ENCODE data around the gene CACNG3. TPM values are rescaled to one million over a fixed set of nuclear protein-coding genes. Genes with fewer than 3 reads are reported as not detected.
A peak's percentile ranks its signal among the peaks of the same experiment; 100 is the strongest.

CACNG3 gene
- total RNA-seq, 4 donors from 2014 or later = not detected

- intact Hi-C loops (cut with DNase I; ENCODE audit: low total_unique reads) = no loop called here
- DNase-seq = no peak
- WGBS, 2 donors (ENCODE audit: low coverage in 1 of 2) = 10 to 19% methylated on average over 3 to 5 of the region's 5 CpGs
Measured at GRCh38 chr16:24382762-24383407, 126.8 kb downstream of the CACNG3 start.

DNA sequence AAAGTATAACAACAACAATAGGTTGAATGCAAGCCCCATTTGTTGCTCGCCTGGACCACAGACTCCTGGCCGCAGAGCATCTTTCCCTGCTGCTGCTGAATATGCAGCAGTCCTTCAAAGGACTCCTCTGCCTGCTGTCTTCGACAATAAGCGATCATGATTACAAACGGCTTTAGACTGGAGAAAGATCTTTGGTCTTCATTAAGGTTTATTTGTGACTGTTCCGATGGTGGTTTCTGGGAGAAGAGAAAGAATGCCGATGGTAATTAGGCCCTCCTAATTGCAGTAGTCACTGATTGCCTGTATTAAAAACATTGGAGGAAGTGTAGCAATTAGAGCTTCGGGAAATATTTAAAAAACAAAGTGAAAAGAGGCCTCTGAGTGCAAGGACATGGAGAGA lies 138.2 kb downstream of the CACNG3 start:
- H3K9me3 ChIP-seq = no peaks in the 10 kb centered on the region
- no peaks in the 10 kb centered on the region for H3K27me3 ChIP-seq
- in situ Hi-C loops (cut with MboI; ENCODE audit: low pct_ligation_motif_present in 1 of 4, low pct_unique_long_range_greater_than_20kb in 1 of 4, low sequenced_read_pairs in 3 of 4) (no loop called here), intact Hi-C loops (cut with DNase I; ENCODE audit: low total_unique reads) (no loop called here)
- 67 to 78% methylated on average over 6 to 8 of the region's 8 CpGs for WGBS, 2 donors (ENCODE audit: low coverage in 1 of 2)
- no peaks in the 10 kb centered on the region for H3K4me1 ChIP-seq
- H3K27ac ChIP-seq = no peak overlapping the region
- DNase-seq = no peak
- TF ChIP-seq CTCF (IDR thresholded peaks at IDR 0.05) (no peak), POLR2A (IDR thresholded peaks at IDR 0.05) (no peak), EP300 (IDR thresholded peaks at IDR 0.05; ENCODE audit: low read depth) (no peak), POLR2AphosphoS5 (IDR thresholded peaks at IDR 0.05) (no peak)
- H3K36me3 ChIP-seq = no peaks in the 10 kb centered on the region
- H3K4me3 ChIP-seq = no peak overlapping the region

More at GRCh38 chr16:24382762-24383407, 126.8 kb downstream of the CACNG3 start:
- Histone ChIP-seq H3K4me3 (no peak overlapping the region), H3K4me1 (no peaks in the 10 kb centered on the region), H3K36me3 (no peaks in the 10 kb centered on the region), H3K27me3 (no peaks in the 10 kb centered on the region), H3K27ac (no peak overlapping the region), H3K9me3 (peaks cover 5 to 7% of the 10 kb centered on the region in 2 donors)
- in situ Hi-C loops (cut with MboI; ENCODE audit: low pct_ligation_motif_present in 1 of 4, low pct_unique_long_range_greater_than_20kb in 1 of 4, low sequenced_read_pairs in 3 of 4) = no loop called here
- no peak for TF ChIP-seq POLR2A (IDR thresholded peaks at IDR 0.05)
- TF ChIP-seq CTCF (IDR thresholded peaks at IDR 0.05) = no peak
- TF ChIP-seq EP300 (IDR thresholded peaks at IDR 0.05; ENCODE audit: low read depth) = no peak
- no peak for TF ChIP-seq POLR2AphosphoS5 (IDR thresholded peaks at IDR 0.05)

- H3K4me3 ChIP-seq = no peak overlapping the region
- no peaks in the 10 kb centered on the region for H3K9me3 ChIP-seq
- no peak overlapping the region for H3K27ac ChIP-seq
- H3K4me1 ChIP-seq = no peaks in the 10 kb centered on the region
- no peaks in the 10 kb centered on the region for H3K27me3 ChIP-seq
- no peaks in the 10 kb centered on the region for H3K36me3 ChIP-seq
- no peak for DNase-seq
- WGBS, 2 donors (ENCODE audit: low coverage in 1 of 2) = 46 to 53% methylated on average over 4 to 6 of the region's 6 CpGs
- TF ChIP-seq POLR2AphosphoS5 (IDR thresholded peaks at IDR 0.05) (no peak), CTCF (IDR thresholded peaks at IDR 0.05) (no peak), POLR2A (IDR thresholded peaks at IDR 0.05) (no peak), EP300 (IDR thresholded peaks at IDR 0.05; ENCODE audit: low read depth) (no peak)
- intact Hi-C loops (cut with DNase I; ENCODE audit: low total_unique reads) = no loop called here
- in situ Hi-C loops (cut with MboI; ENCODE audit: low pct_ligation_motif_present in 1 of 4, low pct_unique_long_range_greater_than_20kb in 1 of 4, low sequenced_read_pairs in 3 of 4) = no loop called here
Measured at GRCh38 chr16:24396350-24397271, 140.5 kb downstream of the CACNG3 start.

DNA sequence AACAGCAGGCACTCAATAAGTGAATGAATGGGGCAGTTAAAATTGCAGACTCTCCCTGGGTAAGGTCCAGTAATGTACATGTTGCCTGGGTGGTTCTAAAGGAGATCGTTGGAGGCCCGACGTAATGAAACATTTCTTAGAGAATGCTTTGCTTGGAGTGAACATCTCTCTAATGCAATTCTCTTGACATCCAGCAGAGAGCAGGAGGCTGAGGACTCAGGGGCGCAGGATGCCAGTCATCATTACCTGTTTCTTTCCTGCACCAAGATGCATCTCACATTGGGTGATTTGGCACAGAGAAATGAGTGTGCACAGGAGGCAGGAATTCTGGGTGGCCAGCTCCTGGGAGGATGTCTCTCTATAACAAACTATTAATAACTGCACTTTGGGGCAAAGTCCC lies 152.9 kb downstream of the CACNG3 start:
- in situ Hi-C loops (cut with MboI; ENCODE audit: low pct_ligation_motif_present in 1 of 4, low pct_unique_long_range_greater_than_20kb in 1 of 4, low sequenced_read_pairs in 3 of 4) (no loop called here), intact Hi-C loops (cut with DNase I; ENCODE audit: low total_unique reads) (no loop called here)
- WGBS, 2 donors (ENCODE audit: low coverage in 1 of 2) = 49% methylated on average over 4 of the region's 4 CpGs; no CpG with 5 or more reads in 1 of the 2 donors
- Histone ChIP-seq H3K36me3 (no peaks in the 10 kb centered on the region), H3K27ac (no peak overlapping the region), H3K27me3 (no peaks in the 10 kb centered on the region), H3K4me1 (no peaks in the 10 kb centered on the region), H3K4me3 (no peak overlapping the region), H3K9me3 (no peaks in the 10 kb centered on the region)
- DNase-seq = no peak
- TF ChIP-seq CTCF (IDR thresholded peaks at IDR 0.05) (peak in 1 of 5 experiments; percentile 21), POLR2A (IDR thresholded peaks at IDR 0.05) (no peak)

Measured in transverse colon (tissue), 4 donors.